Activated T-cell treated with anti-CD3 and anti-CD28 coated beads, Interleukin-2, amount 50 U/mL, for 48 hours (primary cell): Measurements from ENCODE around the gene KRT35.

ENCODE experiments used
- DNase-seq, 2 experiments: peaks; one replicate each; pipeline ENCODE4 v3.0.0-alpha.2; 2020

KRT35 gene

GRCh38 chr17:41481036-41481435, at the start of gene KRT35:
Gene KRT35, minus strand, starts transcription at chr17:41481151. Its CDS starts 54 bp downstream, at chr17:41481097.
- no peak for DNase-seq

DNA sequence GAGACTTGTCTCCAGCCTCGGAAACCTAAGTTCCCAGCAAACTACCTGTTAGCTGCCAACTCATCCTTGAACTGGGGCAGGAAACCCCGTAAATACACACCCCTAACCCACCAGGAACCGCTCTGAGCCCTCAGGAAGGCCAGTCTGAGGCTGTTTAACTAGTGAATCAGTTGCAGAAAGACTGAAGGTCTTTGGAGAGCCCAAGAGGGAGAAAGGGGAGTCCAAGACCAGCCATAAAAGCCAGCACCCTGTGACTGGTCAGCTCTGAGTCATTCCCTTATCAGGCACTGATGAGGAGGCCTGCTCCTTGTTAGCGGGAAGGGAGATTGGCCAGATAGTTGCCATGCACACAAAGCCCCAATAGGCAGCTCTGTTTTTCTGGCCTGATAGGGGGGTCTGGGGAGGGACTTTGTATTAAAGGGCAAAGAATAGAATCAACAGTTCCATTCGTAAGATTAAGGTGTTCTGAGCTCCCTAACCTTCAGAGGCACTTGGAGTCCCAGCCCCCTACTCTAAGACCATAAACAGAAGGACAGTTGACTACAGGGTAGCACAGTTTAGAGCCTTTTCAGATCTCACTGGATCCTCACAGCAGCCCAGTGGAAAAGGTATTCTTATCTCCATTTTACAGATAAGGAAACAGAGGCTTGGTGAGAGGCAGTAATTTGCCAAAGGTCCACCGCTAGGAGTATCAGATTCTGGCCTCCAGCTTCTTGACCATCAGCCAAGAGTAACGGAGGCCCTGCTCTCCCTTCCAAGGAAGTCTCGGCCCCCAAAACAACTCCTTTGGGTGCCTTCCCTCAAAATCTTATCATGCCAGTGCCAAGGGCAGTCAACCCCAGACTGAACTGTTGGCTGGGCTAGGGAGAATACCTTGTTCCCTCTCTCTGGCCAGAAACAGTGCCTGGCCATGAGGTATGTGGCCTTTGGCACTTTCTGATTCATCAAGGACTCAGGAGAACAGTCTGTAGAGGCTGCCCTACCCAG, 49.4 kb upstream of the KRT35 start:
- DNase-seq: no peak

DNA sequence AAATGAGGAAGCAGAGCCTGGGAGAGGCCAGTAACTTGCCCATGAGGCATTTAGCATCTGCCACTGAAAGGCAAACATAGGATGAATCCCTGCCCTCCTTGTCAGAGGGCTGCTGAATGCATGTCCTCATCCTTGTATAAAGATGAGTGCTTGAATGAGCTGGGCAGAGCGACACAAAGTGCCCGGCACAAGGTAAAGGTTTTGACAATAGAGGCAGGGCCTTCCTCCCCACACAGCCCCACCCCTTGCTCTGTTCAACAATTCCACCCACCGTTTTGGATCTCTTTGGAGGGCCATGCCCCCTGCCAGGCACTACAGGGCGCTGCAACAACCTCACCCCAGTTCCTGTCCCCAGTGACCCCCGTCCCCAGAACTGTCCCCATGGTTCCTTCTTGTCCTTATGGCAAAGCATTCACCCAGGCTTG, 48.6 kb upstream of the KRT35 start:
- DNase-seq: no peak

DNA sequence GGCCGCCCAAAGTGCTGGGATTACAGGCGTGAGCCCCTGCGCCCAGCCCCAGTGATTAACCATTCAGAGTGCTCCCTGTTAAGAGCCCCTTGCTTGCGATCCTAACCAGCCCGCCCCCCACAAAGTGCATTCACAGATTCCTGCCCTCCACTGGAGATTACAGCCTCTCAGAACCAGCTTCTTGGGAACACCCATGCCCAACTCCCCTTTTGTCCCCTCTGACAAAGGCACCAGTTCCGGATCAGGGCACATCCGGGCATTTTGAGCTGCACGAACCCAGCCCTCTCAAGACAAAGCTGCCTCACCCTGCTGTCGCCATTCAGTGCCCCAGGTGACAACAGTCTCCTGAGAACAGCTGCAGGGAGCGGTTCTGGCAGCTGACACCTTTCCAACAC, 48.0 kb upstream of the KRT35 start:
- DNase-seq: no peak

- DNase-seq: peak in 1 of 2 experiments; percentile 26
Observed at GRCh38 chr17:41527063-41528023, 46.4 kb upstream of the KRT35 start.

DNA sequence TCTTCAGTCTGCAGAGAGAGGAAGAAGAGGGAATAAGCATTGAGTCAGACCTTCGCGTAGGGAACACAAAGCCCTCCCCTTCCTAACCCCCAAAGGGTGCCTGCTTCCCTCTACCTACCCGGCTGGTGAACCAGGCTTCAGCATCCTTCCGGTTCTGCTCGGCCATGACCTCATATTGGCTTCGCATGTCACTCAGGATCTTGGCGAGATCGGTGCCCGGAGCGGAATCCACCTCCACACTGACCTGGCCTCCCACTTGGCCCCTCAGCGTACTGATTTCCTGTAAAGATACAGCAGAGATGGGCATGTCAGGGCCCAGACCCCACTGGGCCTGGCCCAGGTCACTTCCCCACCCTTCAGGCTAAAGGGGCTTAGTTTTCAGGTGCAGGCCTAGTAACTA, 43.3 kb upstream of the KRT35 start:
- no peak for DNase-seq

DNA sequence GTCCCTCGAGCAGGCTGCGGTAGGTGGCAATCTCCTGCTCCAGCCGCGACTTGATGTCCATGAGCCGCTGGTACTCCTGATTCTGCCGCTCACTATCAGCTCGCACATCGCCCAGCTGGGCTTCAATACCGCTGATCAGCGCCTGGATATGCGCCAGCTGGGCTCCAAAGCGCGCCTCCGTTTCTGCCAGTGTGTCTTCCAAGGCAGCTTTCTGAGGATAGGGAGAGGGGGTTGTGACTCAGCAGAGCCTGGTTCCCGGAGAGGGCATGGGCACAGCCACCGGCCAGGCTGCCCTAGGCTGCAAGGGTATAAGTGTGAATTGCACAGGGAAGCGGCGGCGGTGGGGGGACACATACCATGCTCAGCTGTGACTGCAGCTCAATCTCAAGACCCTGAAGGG, 42.8 kb upstream of the KRT35 start:
- DNase-seq: no peak

DNA sequence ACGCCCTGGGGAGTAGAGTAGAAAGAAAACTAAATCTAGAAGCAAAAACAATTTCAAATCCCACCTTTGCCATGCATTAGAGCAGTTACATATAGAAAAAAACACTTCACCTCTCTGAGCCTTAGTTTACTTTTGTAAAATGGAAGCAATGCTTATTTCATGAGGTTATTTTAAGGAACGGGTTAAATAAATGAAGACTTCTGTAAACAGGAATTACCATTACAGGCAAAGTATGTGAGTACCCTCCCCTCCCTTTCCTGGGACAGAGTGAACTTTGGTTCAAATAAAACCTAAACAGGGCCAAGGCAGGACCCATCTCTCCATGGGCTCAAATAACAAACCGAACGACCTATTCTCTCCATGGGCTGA, 42.3 kb upstream of the KRT35 start:
- no peak for DNase-seq

GRCh38 chr17:41522301-41523224, 41.6 kb upstream of the KRT35 start:
- DNase-seq: no peak

- DNase-seq: no peak
Observed at GRCh38 chr17:41521574-41522261, 40.8 kb upstream of the KRT35 start.

DNA sequence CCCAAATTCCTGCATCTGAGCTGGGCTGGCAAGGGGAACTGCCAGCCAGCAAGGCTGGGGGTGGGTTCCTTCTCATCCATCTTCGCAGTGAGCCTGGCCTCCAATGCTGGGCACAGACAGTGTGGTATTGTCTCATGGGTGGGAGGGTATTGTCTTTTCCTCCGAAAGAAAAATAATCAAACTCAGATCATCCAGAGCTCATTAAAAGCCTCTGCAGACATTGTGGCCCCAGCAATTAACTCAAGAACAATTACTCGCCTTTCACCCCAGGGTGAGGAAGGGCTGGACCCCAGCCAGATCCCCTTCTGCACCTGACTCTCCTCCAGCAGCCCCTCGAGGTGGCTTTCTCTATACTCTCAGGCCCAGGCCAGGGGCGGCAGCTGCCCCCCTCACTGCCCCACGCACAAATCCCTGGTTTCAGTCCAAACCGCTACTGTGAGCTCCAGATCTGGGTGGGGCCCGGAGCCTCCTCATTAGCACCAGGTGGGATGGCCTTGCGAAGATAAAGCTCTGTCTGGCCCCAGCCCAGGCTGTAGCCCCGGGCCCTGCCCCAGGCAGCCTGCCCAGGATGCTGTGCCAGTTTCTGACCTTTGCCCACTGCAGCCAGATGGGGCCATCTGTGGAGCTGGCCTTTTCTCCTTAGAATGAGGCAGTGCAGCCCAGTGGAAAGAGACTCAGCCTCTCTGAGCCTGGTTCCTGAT, 40.0 kb upstream of the KRT35 start:
- DNase-seq: no peak

DNA sequence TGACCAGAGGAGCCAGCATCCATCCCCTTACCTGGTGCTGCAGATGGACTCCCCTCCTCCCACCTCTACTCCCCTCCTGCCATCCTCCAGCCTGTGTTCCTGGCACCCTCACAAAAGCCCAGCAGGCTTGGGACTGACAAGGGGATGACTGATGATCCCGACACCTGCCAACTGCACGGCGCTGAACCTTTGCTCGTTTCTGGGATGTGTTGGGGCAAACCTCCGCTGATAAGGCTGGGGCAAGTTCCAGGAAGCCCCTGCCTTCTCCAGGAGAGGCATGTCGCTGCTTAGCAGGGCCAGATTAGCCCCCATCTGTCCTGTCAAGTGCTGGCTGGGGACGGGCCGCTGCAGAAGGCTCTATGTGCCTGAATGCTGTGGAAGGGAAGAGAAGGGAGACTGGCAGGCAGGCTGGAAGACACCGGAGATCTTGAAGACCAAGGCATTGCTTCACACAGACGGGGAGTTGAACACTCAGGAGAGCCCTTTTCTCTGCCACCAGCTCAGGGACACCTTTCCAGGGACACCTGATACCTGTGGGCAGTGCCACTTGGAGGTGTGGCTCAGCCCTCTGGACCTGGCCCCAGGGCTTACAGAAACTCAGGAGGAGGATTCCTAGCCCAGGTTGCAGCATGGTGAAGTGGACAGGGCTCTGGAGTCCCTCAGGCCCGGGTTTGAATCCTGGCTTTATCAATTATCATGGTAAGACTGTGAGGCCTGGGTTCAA, 38.7 kb upstream of the KRT35 start:
- no peak for DNase-seq

- no peak for DNase-seq
Observed at GRCh38 chr17:41518789-41519449, 38.0 kb upstream of the KRT35 start, which contains the start of gene KRT15. Gene KRT15, minus strand, starts transcription at chr17:41518890. Its CDS starts 63 bp downstream, at chr17:41518827.

GRCh38 chr17:41518031-41518430, 37.1 kb upstream of the KRT35 start:
- DNase-seq: no peak

GRCh38 chr17:41516830-41517283, 35.9 kb upstream of the KRT35 start:
- no peak for DNase-seq

DNA sequence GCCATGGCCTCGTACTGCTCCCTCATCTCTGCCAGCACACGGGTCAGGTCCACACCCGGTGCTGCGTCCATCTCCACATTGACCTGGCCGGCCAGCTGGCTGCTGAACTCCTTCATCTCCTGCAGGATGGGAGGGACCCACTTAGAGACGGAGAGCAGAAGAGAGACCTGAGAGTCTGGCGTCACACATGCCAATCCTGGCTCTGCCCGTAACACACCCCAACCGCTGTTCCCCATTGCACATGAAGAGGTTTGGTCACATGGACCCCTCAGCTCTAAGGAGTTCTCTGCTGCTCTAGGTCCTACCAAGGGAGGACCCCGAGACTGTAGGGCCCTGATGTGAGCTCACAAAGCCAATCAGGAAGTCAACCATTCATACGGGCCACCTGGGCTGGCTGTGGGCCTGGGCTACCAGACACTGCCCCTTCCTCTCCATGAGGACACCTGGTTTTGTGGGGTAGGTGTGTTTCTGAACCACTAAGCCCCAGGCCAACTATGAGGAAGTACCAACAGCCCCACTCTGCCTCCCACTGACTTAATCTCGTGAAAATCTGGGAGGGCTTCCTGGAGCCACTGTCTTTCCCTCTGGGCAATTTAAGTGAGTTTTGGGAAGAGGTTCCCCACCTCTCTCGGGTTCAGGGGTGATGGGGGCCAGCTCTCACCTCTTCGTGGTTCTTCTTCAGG, 35.3 kb upstream of the KRT35 start:
- no peak for DNase-seq

DNA sequence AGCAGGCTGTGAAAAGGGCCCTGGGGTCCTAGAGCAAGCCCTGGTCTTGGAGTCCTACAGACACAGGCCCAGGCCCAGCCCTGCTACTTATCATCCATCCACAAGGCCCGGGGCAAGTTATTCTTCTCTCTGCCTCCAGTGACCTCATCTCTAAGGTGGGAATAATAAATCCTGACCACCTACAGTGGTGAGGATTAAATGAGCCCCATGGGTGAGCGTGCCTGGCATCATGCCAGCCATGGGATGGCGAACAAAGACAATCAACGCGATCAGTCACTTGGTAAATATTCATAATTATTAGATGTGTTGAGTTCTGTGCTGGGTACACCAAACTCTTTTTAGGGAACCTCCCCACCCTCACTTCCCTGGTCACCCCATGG, 32.2 kb upstream of the KRT35 start:
- DNase-seq: no peak

DNA sequence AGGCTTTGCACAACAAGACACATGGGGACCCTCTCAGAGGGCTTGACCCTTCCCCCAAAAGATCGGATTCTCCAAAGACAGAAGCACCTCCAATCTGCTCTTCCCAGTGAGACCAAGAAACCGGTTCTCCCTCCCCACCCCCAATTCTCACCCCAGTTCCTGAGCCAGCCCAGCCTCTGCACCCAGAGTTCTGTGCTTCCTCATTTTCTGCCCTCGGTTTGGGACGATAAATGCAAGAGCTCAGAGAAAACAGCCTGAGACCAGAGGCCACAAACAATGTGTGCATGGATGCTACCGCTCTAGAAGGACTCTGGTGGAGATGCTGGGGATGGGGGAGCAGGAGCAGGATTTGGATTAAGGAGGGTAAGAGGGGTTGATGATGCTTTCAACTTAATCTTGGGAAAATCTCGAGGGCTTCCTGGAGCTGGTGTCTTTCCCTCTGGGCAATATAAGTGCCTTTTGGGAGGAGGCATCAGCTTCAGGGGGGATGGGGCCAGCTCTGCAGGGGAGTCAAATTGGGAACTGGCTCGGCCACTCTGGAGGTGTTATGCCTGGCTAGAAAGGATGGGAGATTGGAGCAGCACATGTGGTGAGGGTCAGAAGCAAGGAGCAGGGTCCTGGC, 31.7 kb upstream of the KRT35 start:
- DNase-seq: no peak

DNA sequence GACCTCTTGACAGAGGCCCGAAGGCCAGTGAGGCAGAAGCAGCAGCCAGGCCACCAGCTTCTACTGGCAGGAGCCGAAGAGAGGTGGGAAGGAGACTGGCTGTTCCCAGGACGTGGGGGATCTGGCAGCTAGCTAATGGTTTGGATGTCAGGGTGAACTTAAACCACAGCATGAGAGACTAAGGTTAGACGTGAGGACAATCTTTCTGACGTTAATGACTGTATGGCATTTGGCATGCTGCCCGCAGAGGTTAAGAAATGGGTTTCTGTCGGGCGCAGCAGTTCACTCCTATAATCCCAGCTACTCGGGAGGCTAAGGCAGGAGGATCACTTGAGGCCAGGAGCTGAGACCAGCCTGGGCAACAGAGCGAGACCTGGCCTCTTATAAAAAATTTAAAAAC, 30.8 kb upstream of the KRT35 start:
- no peak for DNase-seq
